NT2/D1 (cell line): ENCODE results near the gene CASK.

Experiments
- DNase-seq: peaks from one replicate; pipeline ENCODE4 v3.0.0-alpha.2; 2011; ENCODE audit warnings: low read depth, low spot score
- H3K27me3 ChIP-seq: 2 replicates; pipeline ENCODE4 v1.6.0; 2011; ENCODE audit warnings: mild to moderate bottlenecking; ENCODE audit not compliant: insufficient read length, insufficient read depth
- H3K36me3 ChIP-seq: 2 replicates; pipeline ENCODE4 v1.6.1; 2011; ENCODE audit warnings: mild to moderate bottlenecking, low read length, mixed read lengths; ENCODE audit not compliant: insufficient read depth, insufficient read length
- H3K4me1 ChIP-seq: 2 replicates; pipeline ENCODE4 v1.5.1; 2011; ENCODE audit not compliant: insufficient read depth, insufficient read length
- H3K4me3 ChIP-seq: 2 replicates; pipeline ENCODE4 v1.5.1; 2011; ENCODE audit warnings: low read depth; ENCODE audit not compliant: insufficient read length
- H3K9ac ChIP-seq: 2 replicates; pipeline ENCODE4 v1.6.0; 2011; ENCODE audit warnings: low read depth; ENCODE audit not compliant: insufficient read length
- H3K9me3 ChIP-seq: 2 replicates; pipeline ENCODE4 v1.5.1; 2011; ENCODE audit warnings: mild to moderate bottlenecking, low read length; ENCODE audit not compliant: insufficient read depth
- SUZ12 ChIP-seq: IDR thresholded peaks from 2 replicates; pipeline ENCODE4 v1.6.1; 2011; ENCODE audit not compliant: insufficient read length, insufficient read depth; ENCODE audit errors: extremely low read depth
- YY1 ChIP-seq: IDR thresholded peaks from 2 replicates; pipeline ENCODE4 v1.6.1; 2011; ENCODE audit not compliant: insufficient read length, insufficient read depth
- ZNF274 ChIP-seq: IDR thresholded peaks from 2 replicates; pipeline ENCODE4 v1.6.1; 2011; ENCODE audit warnings: mild to moderate bottlenecking, low read depth, low read length

CASK gene

GRCh38 chrX:41470706-41471105 lies 452.6 kb downstream of the CASK start:
- H3K9me3 ChIP-seq: no peaks in the 10 kb centered on the region; the same call in 1 of the 2 replicates
- H3K36me3 ChIP-seq: no peaks in the 10 kb centered on the region
- no peak for DNase-seq
- no peaks in the 10 kb centered on the region for H3K27me3 ChIP-seq
- H3K4me3 ChIP-seq: no peak overlapping the region
- H3K4me1 ChIP-seq: peaks cover 22% of the 10 kb centered on the region
- H3K9ac ChIP-seq: no peak overlapping the region
- TF ChIP-seq SUZ12 (no peak), YY1 (no peak), ZNF274 (no peak)

DNA sequence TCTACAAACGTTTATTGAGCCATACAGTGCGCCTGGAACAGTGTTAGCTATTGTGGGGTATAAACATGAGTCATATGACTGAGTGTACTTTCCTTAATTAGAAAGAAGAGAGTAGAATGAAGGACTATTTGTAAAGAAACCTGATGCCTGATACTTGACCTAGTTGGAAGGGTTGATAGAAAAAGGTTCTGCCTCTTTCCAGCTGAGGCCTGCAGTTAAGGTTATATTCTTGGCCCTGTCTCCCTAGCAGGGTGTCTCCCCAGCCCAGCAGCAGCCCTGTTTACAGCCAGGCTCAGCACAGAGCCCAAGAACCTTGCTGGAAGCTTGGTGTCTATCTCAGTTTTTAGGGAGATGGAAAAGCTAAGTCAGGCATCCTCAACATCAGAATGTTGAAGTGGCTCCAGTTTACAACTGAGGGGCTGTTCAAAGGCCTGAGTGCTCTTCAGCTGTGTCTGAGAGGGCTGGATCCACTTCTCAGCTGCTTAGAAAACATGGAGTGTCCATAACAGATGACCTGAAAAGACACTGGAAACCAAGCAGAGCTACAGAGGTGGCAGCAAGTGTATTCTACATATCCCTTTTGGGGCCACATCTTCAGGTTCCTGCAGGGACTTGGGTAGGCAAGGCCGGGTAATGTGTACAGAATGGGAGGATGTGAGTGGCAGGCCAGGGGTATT lies 454.6 kb downstream of the CASK start:
- H3K9ac ChIP-seq: no peak overlapping the region
- H3K9me3 ChIP-seq: no peaks in the 10 kb centered on the region; the same call in 1 of the 2 replicates
- H3K4me1 ChIP-seq: peaks cover 10% of the 10 kb centered on the region
- H3K4me3 ChIP-seq: no peak overlapping the region
- no peaks in the 10 kb centered on the region for H3K27me3 ChIP-seq
- no peak for DNase-seq
- no peaks in the 10 kb centered on the region for H3K36me3 ChIP-seq
- TF ChIP-seq ZNF274 (no peak), YY1 (no peak), SUZ12 (no peak)
